ENCODE measurements around the gene PPARD.

The PPARD gene

GRCh38 chr6:35318196-35319171, 23.9 kb upstream of the PPARD start:
- no peaks in the 10 kb centered on the region; the same call in 1 of the 2 replicates for H3K36me3 ChIP-seq (ENCODE audit: insufficient read depth)
- H3K79me2 ChIP-seq (ENCODE audit: insufficient read depth, low read depth): peaks cover 5% of the 10 kb centered on the region; the same call in 1 of the 2 replicates
- H3K27ac ChIP-seq: no peak overlapping the region
- no peaks in the 10 kb centered on the region for H3K4me1 ChIP-seq (ENCODE audit: low read depth, poor library complexity, severe bottlenecking)
- H3K4me3 ChIP-seq (IDR thresholded peaks at IDR 0.05; ENCODE audit: insufficient read depth, low read depth, low read length): no peak overlapping the region
- no peak overlapping the region for H3K4me2 ChIP-seq
- no peaks in the 10 kb centered on the region for H3K27me3 ChIP-seq (ENCODE audit: insufficient read depth, low read depth)
- no peak for TF ChIP-seq CTCF (conservative IDR thresholded peaks at IDR 0.05; ENCODE audit: low read depth, low read length)
- no peak overlapping the region for H2AFZ ChIP-seq (ENCODE audit: low read depth)
- H4K20me1 ChIP-seq (ENCODE audit: insufficient read depth): no peaks in the 10 kb centered on the region
- H3K9ac ChIP-seq: no peak overlapping the region

- TF ChIP-seq CTCF (conservative IDR thresholded peaks at IDR 0.05; ENCODE audit: low read depth, low read length): no peak
- Histone ChIP-seq H3K4me2 (no peak overlapping the region), H3K79me2 (ENCODE audit: insufficient read depth, low read depth) (peaks cover 5% of the 10 kb centered on the region; the same call in 1 of the 2 replicates), H3K27ac (no peak overlapping the region), H3K4me1 (ENCODE audit: low read depth, poor library complexity, severe bottlenecking) (no peaks in the 10 kb centered on the region), H3K4me3 (IDR thresholded peaks at IDR 0.05; ENCODE audit: insufficient read depth, low read depth, low read length) (no peak overlapping the region), H3K36me3 (ENCODE audit: insufficient read depth) (no peaks in the 10 kb centered on the region; the same call in 1 of the 2 replicates), H2AFZ (ENCODE audit: low read depth) (no peak overlapping the region), H4K20me1 (ENCODE audit: insufficient read depth) (no peaks in the 10 kb centered on the region), H3K27me3 (ENCODE audit: insufficient read depth, low read depth) (no peaks in the 10 kb centered on the region), H3K9ac (no peak overlapping the region)
Measured at GRCh38 chr6:35319346-35320030, 22.9 kb upstream of the PPARD start.

- Histone ChIP-seq H3K4me3 (IDR thresholded peaks at IDR 0.05; ENCODE audit: insufficient read depth, low read depth, low read length) (no peak overlapping the region), H3K9ac (no peak overlapping the region), H3K4me2 (no peak overlapping the region), H4K20me1 (ENCODE audit: insufficient read depth) (no peaks in the 10 kb centered on the region), H3K4me1 (ENCODE audit: low read depth, poor library complexity, severe bottlenecking) (no peaks in the 10 kb centered on the region), H3K79me2 (ENCODE audit: insufficient read depth, low read depth) (peaks cover under 1% of the 10 kb centered on the region; the same call in 1 of the 2 replicates), H3K36me3 (ENCODE audit: insufficient read depth) (no peaks in the 10 kb centered on the region; the same call in 1 of the 2 replicates), H2AFZ (ENCODE audit: low read depth) (no peak overlapping the region), H3K27me3 (ENCODE audit: insufficient read depth, low read depth) (no peaks in the 10 kb centered on the region), H3K27ac (no peak overlapping the region)
- no peak for TF ChIP-seq CTCF (conservative IDR thresholded peaks at IDR 0.05; ENCODE audit: low read depth, low read length)
Measured at GRCh38 chr6:35320031-35320410, 22.3 kb upstream of the PPARD start.

- Histone ChIP-seq H3K9ac (no peak overlapping the region), H3K4me2 (no peak overlapping the region), H3K27me3 (ENCODE audit: insufficient read depth, low read depth) (no peaks in the 10 kb centered on the region), H2AFZ (ENCODE audit: low read depth) (no peak overlapping the region), H3K79me2 (ENCODE audit: insufficient read depth, low read depth) (no peaks in the 10 kb centered on the region), H4K20me1 (ENCODE audit: insufficient read depth) (no peaks in the 10 kb centered on the region), H3K4me3 (IDR thresholded peaks at IDR 0.05; ENCODE audit: insufficient read depth, low read depth, low read length) (no peak overlapping the region), H3K4me1 (ENCODE audit: low read depth, poor library complexity, severe bottlenecking) (no peaks in the 10 kb centered on the region), H3K27ac (no peak overlapping the region), H3K36me3 (ENCODE audit: insufficient read depth) (no peaks in the 10 kb centered on the region; the same call in 1 of the 2 replicates)
- no peak for TF ChIP-seq CTCF (conservative IDR thresholded peaks at IDR 0.05; ENCODE audit: low read depth, low read length)
Measured at GRCh38 chr6:35321091-35321490, 21.3 kb upstream of the PPARD start.

Measured in KMS-11 (cell line).